SIG-M5 treated with dmso at 0.1 percent for 504 hours (cell line): ENCODE data around the gene CALCOCO1.

Experiments used
- DNase-seq: peaks from one replicate; lab custom pipeline; 2025; ENCODE audit not compliant: unreplicated experiment; lab: John Stamatoyannopoulos, UW

CALCOCO1 gene

DNA sequence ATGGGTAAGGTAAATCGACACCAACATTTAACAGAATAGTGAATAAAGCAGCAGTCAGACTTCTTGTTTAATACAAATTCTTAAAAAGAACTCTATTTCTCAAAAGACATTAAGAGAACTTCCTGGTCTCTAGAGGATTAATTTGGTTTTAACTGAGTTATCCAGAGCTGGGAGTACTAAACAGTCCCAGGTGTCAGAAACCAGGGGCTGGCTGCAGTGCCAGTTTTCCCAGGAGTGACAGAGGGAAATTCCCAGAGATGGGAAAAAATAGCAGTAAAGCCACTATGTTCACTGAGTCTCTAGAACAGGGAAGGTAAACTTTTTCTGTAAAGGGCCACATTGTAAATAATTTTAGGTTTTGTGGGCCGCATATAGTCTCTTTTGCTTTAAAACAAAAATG is 60.2 kb downstream of the CALCOCO1 start:
- DNase-seq = no peak

DNA sequence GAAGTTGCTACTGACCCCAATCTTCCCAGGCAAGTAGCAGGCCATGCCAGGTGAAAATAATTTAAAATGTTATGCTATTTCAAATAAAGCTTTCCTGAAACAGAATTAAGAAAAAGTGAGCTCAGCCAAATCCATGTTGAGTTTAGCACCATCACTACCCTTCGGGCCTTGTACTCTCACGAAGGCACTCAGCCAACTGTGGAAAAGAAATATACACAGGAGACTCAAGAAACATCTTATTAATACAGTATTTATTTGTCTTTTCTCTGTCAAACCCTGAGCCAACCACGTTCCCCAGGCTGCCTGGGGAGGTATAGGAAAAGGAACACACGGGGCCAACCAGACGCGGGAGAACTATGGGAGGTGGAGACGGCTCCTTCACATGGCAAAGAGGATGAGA is 62.3 kb downstream of the CALCOCO1 start:
- DNase-seq = no peak

DNA sequence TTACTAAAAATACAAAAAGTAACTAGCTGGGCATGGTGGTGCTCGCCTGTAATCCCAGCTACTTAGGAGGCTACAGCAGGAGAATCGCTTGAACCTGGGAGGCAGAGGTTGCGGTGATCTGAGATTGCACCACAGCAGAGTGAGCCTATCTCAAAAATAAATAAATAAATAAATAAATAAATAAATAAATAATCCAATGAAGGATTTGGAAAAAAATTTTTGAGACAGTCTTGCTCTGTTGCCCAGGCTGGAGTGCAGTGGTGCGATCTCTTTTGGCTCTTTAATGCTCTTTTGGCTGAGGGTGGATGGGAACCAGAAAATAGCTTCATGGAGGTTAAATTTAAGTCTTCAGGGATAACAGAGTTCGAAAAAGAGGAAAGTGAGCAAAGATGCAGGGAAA is 63.1 kb downstream of the CALCOCO1 start:
- DNase-seq = no peak

DNA sequence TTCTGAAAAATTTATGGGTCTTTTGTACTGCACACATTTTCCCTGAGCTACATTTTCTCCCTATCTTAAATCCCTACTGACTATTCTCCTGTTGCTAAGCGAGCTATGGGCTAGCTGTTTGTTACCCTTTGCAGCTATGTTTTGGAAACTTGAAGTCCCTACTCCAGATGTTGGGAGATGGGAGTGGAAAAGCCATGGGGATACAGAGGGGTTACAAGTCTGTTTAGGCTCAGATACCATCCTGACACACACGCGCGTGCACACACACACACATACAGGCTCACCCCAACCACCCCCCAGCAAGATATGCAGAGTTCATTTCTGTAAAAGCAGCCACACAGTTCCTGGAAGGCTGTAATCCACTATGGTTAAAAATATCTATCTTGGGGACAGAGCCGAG is 67.2 kb downstream of the CALCOCO1 start:
- DNase-seq = no peak

DNA sequence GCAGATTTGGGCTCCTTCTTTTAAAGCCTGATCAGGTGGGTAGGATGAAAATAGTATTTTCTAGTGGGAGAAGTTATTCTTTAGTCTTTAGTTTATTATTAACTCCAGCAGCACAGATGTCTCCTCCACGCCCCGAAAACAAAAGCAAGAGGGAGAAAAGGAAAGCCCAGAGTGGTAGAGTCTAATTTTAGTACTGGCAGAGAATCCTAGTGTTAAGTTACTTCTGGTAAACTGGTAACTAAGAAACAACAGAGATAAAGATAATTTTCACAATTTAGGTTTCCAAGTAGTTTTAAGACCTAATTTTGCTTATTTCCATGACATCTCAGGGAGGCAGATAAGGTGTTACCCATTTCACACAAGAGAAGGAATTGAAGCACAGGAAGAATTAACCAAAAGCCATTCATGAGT is 67.7 kb downstream of the CALCOCO1 start:
- DNase-seq = no peak

DNA sequence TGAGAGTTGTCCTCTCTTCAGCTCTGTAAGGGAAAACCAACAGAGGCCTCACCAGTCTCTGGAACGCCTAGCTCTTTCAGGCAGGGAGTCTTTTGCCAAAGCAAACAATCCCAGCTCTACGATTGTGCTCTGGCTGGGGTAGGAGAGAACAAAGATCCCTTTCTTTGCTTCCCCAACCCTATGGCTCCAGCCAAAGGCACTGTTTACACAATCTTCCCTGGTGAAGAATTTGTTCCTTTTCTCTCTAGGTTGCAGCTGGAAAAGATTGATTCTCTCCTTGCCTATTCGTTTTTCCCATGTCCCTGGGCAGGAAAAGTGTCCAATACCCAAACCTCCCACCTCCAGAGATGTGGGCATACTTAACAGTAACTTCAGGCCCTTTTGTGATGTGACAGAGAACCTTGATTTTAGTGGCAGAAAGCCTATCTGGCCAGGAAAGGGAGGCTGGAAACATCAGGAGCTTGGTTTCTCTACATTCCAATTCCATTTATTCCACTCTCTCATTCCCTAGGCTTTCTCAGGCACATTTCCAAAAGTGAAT is 68.2 kb downstream of the CALCOCO1 start:
- no peak for DNase-seq
